H1 (cell line): ENCODE measurements around the gene NEK10. TPM values are rescaled to one million over a fixed set of nuclear protein-coding genes. Genes with fewer than 3 reads are reported as not detected.

Experiments
- CTCF ChIA-PET: fragments of 300-600 bp; sonication (Branson Sonifier 250); formaldehyde crosslinking; loops from one replicate; lab custom pipeline; 2021; ENCODE audit not compliant: partially characterized antibody; lab: Charles Lee
- POLR2A ChIA-PET: fragments of 300-600 bp; sonication (Branson Sonifier 250); formaldehyde crosslinking; loops from one replicate; lab custom pipeline; 2021; ENCODE audit warnings: inconsistent platforms; ENCODE audit not compliant: partially characterized antibody; lab: Charles Lee
- DNase-seq, 2 experiments: peaks; one replicate each; pipeline versions ENCODE4 v3.0.0 to v3.0.0-alpha.2; 2010 to 2022; ENCODE audit warnings: low spot score in 2 of 2, low read depth in 1 of 2, mixed read lengths in 1 of 2
- FAIRE-seq: peaks from 2 replicates; lab custom pipeline; 2011; peaks lifted over from hg19 to GRCh38; lab: Jason Lieb, UNC
- H2AFZ ChIP-seq: 2 replicates; pipeline ENCODE4 v1.8.1; 2012; ENCODE audit warnings: low read length, inconsistent platforms
- H2AK5ac ChIP-seq: 2 replicates; pipeline ENCODE4 v1.6.1; 2013; ENCODE audit warnings: low read depth, low read length
- H2BK120ac ChIP-seq: replicated peaks from 2 replicates; pipeline ENCODE3; 2013; ENCODE audit warnings: low read depth, low read length, inconsistent platforms
- H2BK12ac ChIP-seq: 2 replicates; pipeline ENCODE4 v1.6.1; 2013; ENCODE audit warnings: low read depth, low read length
- H2BK15ac ChIP-seq: 2 replicates; pipeline ENCODE4 v1.6.1; 2013; ENCODE audit warnings: low read length
- H2BK20ac ChIP-seq: 2 replicates; pipeline ENCODE4 v1.6.1; 2013; ENCODE audit warnings: low read length
- H2BK5ac ChIP-seq: 2 replicates; pipeline ENCODE4 v1.6.1; 2013; ENCODE audit warnings: low read depth, low read length
- H3K14ac ChIP-seq: 2 replicates; pipeline ENCODE4 v1.6.1; 2013; ENCODE audit warnings: inconsistent platforms; ENCODE audit not compliant: insufficient read length
- H3K18ac ChIP-seq: 2 replicates; pipeline ENCODE4 v1.6.1; 2013; ENCODE audit warnings: low read length; ENCODE audit errors: extremely low read depth
- H3K23ac ChIP-seq: 2 replicates; pipeline ENCODE4 v1.6.1; 2013; ENCODE audit warnings: inconsistent platforms; ENCODE audit not compliant: insufficient read length
- H3K23me2 ChIP-seq: 2 replicates; pipeline ENCODE4 v1.6.1; 2013; ENCODE audit warnings: low read depth, low read length
- H3K27ac ChIP-seq: 2 replicates; pipeline ENCODE4 v1.6.1; 2011; ENCODE audit warnings: low read depth, low read length, inconsistent platforms
- H3K27me3 ChIP-seq, 4 experiments: replicated peaks in 1 of 4; 1 replicate in 1 of 4; 2 replicates in 3 of 4; pipeline versions ENCODE4 v1.6.1 to v1.8.1; 2011 to 2013; ENCODE audit warnings: low read length in 3 of 4, mild to moderate bottlenecking in 3 of 4, inconsistent platforms in 2 of 4, mixed read lengths in 2 of 4, moderate library complexity in 1 of 4; ENCODE audit not compliant: control insufficient read depth in 3 of 4, insufficient read depth in 3 of 4; ENCODE audit errors: extremely low read depth in 1 of 4
- H3K36me3 ChIP-seq, 4 experiments: 2 replicates each; pipeline versions ENCODE4 v1.6.1 to v1.8.1; 2011 to 2013; ENCODE audit warnings: mild to moderate bottlenecking in 4 of 4, low read length in 3 of 4, moderate library complexity in 2 of 4, control low read depth in 1 of 4, inconsistent platforms in 1 of 4; ENCODE audit not compliant: insufficient read depth in 4 of 4, control insufficient read depth in 2 of 4
- H3K4ac ChIP-seq: replicated peaks from 2 replicates; pipeline ENCODE3; 2013; ENCODE audit warnings: low read length, low read depth, mixed read lengths, inconsistent platforms; ENCODE audit not compliant: insufficient read length
- H3K4me1 ChIP-seq, 4 experiments: replicated peaks in 1 of 4; 1 replicate in 1 of 4; 2 replicates in 3 of 4; pipeline versions ENCODE4 v1.6.1 to v1.8.1; 2011 to 2013; ENCODE audit warnings: low read length in 3 of 4, inconsistent platforms in 2 of 4, mixed read lengths in 1 of 4; ENCODE audit not compliant: insufficient read depth in 4 of 4, control insufficient read depth in 3 of 4
- H3K4me2 ChIP-seq, 2 experiments: 2 replicates each; pipeline versions ENCODE4 v1.6.1 to v1.8.1; 2011 to 2013; ENCODE audit warnings: low read depth in 2 of 2, low read length in 2 of 2, control low read depth in 1 of 2, inconsistent platforms in 1 of 2, mild to moderate bottlenecking in 1 of 2; ENCODE audit not compliant: insufficient read depth in 1 of 2
- H3K4me3 ChIP-seq, 4 experiments: fragments of 200-600, 300-600 bp in 1 of 4; sonication (generic), shearing (Covaris generic), sonication (Bioruptor Twin) in 1 of 4; 2 replicates each; pipeline versions ENCODE4 v1.5.1 to v1.8.1; 2011 to 2016; ENCODE audit warnings: low read length in 4 of 4, low read depth in 3 of 4, control low read depth in 2 of 4, inconsistent platforms in 2 of 4, mild to moderate bottlenecking in 2 of 4, mixed read lengths in 1 of 4, moderate library complexity in 1 of 4; ENCODE audit not compliant: insufficient read depth in 2 of 4; ENCODE audit errors: extremely low read depth in 1 of 4
- H3K56ac ChIP-seq: replicated peaks from 2 replicates; pipeline ENCODE3; 2013; ENCODE audit warnings: low read depth, mild to moderate bottlenecking, mixed read lengths, low read length, inconsistent platforms; ENCODE audit not compliant: insufficient read length
- H3K79me1 ChIP-seq: 2 replicates; pipeline ENCODE4 v1.6.1; 2013; ENCODE audit warnings: low read depth, low read length, control low read depth
- H3K79me2 ChIP-seq, 2 experiments: 2 replicates each; pipeline versions ENCODE4 v1.6.1 to v1.8.1; 2012 to 2013; ENCODE audit warnings: low read length in 2 of 2, mild to moderate bottlenecking in 2 of 2, inconsistent platforms in 1 of 2; ENCODE audit not compliant: insufficient read depth in 2 of 2, control insufficient read depth in 1 of 2
- H3K9ac ChIP-seq, 4 experiments: replicated peaks in 1 of 4; 1 replicate in 1 of 4; 2 replicates in 3 of 4; pipeline versions ENCODE4 v1.6.1 to v1.8.1; 2011 to 2013; ENCODE audit warnings: low read depth in 3 of 4, low read length in 3 of 4, control low read depth in 2 of 4, mild to moderate bottlenecking in 2 of 4, moderate library complexity in 2 of 4, inconsistent platforms in 1 of 4; ENCODE audit errors: extremely low read depth in 1 of 4
- H3K9me3 ChIP-seq, 2 experiments: 2 replicates each; pipeline versions ENCODE4 v1.6.1 to v1.8.1; 2012 to 2013; ENCODE audit warnings: mild to moderate bottlenecking in 2 of 2, moderate library complexity in 2 of 2, control low read depth in 1 of 2, inconsistent platforms in 1 of 2, low read depth in 1 of 2, low read length in 1 of 2, mixed read lengths in 1 of 2; ENCODE audit not compliant: insufficient read depth in 2 of 2
- H4K20me1 ChIP-seq, 2 experiments: replicated peaks in 1 of 2; 2 replicates each; pipeline versions ENCODE3 to v1.8.1; 2011 to 2013; ENCODE audit warnings: inconsistent platforms in 2 of 2, low read length in 2 of 2, mild to moderate bottlenecking in 1 of 2; ENCODE audit not compliant: insufficient read depth in 2 of 2, control insufficient read depth in 1 of 2
- H4K5ac ChIP-seq: 2 replicates; pipeline ENCODE4 v1.6.1; 2013; ENCODE audit warnings: low read length, low read depth, mixed read lengths, inconsistent platforms; ENCODE audit not compliant: insufficient read length
- H4K8ac ChIP-seq: 2 replicates; pipeline ENCODE4 v1.8.0; 2013; ENCODE audit warnings: mild to moderate bottlenecking, moderate library complexity, low read length, inconsistent platforms; ENCODE audit not compliant: insufficient read depth; ENCODE audit errors: extremely low read depth
- H4K91ac ChIP-seq: replicated peaks from 2 replicates; pipeline ENCODE3; 2013; ENCODE audit warnings: low read length, mixed read lengths, inconsistent platforms; ENCODE audit not compliant: insufficient read length
- BACH1 ChIP-seq: IDR thresholded peaks from 2 replicates; pipeline ENCODE4 v1.6.1; 2012; ENCODE audit warnings: low read length, improper control_type of control experiment
- EP300 ChIP-seq, 2 experiments: IDR thresholded peaks; 1 replicate in 1 of 2; 2 replicates in 1 of 2; pipeline ENCODE4 v1.6.1; 2011 to 2012; ENCODE audit warnings: low read depth in 2 of 2, low read length in 2 of 2, mild to moderate bottlenecking in 2 of 2, borderline replicate concordance in 1 of 2, inconsistent platforms in 1 of 2, moderate library complexity in 1 of 2
- KDM4A ChIP-seq: IDR thresholded peaks from one replicate; pipeline ENCODE4 v1.7.1; 2012; ENCODE audit warnings: low read depth, mild to moderate bottlenecking, moderate library complexity, low read length, inconsistent platforms; ENCODE audit not compliant: severe bottlenecking
- NANOG ChIP-seq: IDR thresholded peaks from 2 replicates; pipeline ENCODE4 v1.6.1; 2011; ENCODE audit warnings: low read length, low read depth, mild to moderate bottlenecking, inconsistent platforms; ENCODE audit not compliant: insufficient read depth, poor library complexity, severe bottlenecking
- POLR2A ChIP-seq, 2 experiments: IDR thresholded peaks; 1 replicate in 1 of 2; 2 replicates in 1 of 2; pipeline ENCODE4 v1.6.1; 2011; ENCODE audit warnings: low read depth in 2 of 2, low read length in 2 of 2, mild to moderate bottlenecking in 2 of 2; ENCODE audit errors: control extremely low read depth in 1 of 2
- POU5F1 ChIP-seq: IDR thresholded peaks from 2 replicates; pipeline ENCODE4 v1.6.1; 2011; ENCODE audit warnings: low read depth, mild to moderate bottlenecking, low read length, moderate library complexity
- RBBP5 ChIP-seq: IDR thresholded peaks from 2 replicates; pipeline ENCODE4 v1.7.1; 2012; ENCODE audit warnings: low read depth, mild to moderate bottlenecking, inconsistent platforms, low read length, moderate library complexity, borderline replicate concordance
- SIRT6 ChIP-seq: IDR thresholded peaks from one replicate; pipeline ENCODE4 v1.7.1; 2012; ENCODE audit warnings: low read length, inconsistent platforms
- SP4 ChIP-seq: IDR thresholded peaks from 2 replicates; pipeline ENCODE4 v1.6.1; 2012; ENCODE audit warnings: low read length, inconsistent platforms
- SUZ12 ChIP-seq: fragments of 200-600 bp; sonication (generic); IDR thresholded peaks from 2 replicates; pipeline ENCODE4 v1.6.1; 2012; ENCODE audit warnings: mild to moderate bottlenecking, inconsistent platforms, low read length, moderate library complexity, mixed read lengths
- whole genome bisulfite sequencing, 2 experiments: shearing (Covaris generic) in 1 of 2; methylation state at CpG; one replicate each; pipeline versions ENCODE4 v1.1.6 to v1.1.7; 2013 to 2015; ENCODE audit warnings: low lambda C conversion rate in 2 of 2, mixed read lengths in 2 of 2, inconsistent platforms in 1 of 2, low coverage in 1 of 2, missing lambda C conversion rate in 1 of 2; ENCODE audit not compliant: insufficient replicate concordance in 2 of 2, insufficient coverage in 1 of 2, insufficient read length in 1 of 2; ENCODE audit errors: extremely low coverage in 1 of 2, missing lambda C conversion rate in 1 of 2; 5-methylcytosine and 5-hydroxymethylcytosine counted together
- polyA plus RNA-seq, 7 experiments: library from polyadenylated mRNA; depleted of rRNA in 3 of 7; stranded (reverse) in 5 of 7; unstranded in 2 of 7; fragments of >200 nt in 5 of 7; fragments of 200-250 nt in 2 of 7; gene quantifications; 1 replicate in 5 of 7; 2 replicates in 1 of 7; 4 replicates in 1 of 7; pipeline versions ENCODE4 v1.2.1 to v1.2.3, GENCODE V29; 2011 to 2013; ENCODE audit warnings: missing spikeins in 2 of 7, mixed read lengths in 2 of 7
- total RNA-seq: library from RNA; stranded (reverse); fragmentation: NEBNext Ultra II Directional; extraction: Animal tissue kit (Norgen Biotek cat#: 25700); gene quantifications from 2 replicates; pipeline ENCODE4 v1.2.1, GENCODE V29; 2021
- TF ChIP-seq, protein P1 (sequence below): IDR thresholded peaks from 2 replicates; pipeline ENCODE4 v1.6.1; 2011; ENCODE audit warnings: low read length, improper control_type of control experiment
- TF ChIP-seq, protein P2 (sequence below): IDR thresholded peaks from 2 replicates; pipeline ENCODE4 v1.6.1; 2012; ENCODE audit warnings: low read length, inconsistent platforms

The NEK10 gene
- total and polyA plus RNA-seq, 2 of the 8 experiments (the other 6 are each of a cell fraction or from before 2014, with no cell fraction given), result 0.18 to 0.50 TPM

DNA sequence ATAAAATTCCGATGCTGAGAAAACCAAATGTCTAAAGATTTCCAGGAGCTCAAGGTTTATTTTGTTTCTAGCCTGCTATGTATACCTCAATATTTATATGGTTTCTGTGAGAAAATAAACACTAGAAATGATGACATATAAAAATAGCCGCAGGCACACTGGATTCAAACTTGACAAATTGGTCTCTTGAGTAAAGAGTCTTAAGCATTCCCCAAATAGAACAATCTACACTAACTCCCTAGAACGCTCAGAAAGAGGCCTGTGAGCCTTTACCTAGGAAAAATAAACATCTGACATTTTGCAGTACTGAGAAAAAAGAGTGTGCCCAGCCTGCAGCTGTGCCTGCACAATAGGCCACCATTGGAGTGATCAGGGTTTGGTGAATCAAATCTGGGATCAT, 75.2 kb downstream of the NEK10 start:
- no peak overlapping the region for H2BK5ac ChIP-seq
- H3K4ac ChIP-seq, result no peak overlapping the region
- H3K79me2 ChIP-seq, result no peaks in the 10 kb centered on the region
- DNase-seq (no peak), FAIRE-seq (no peak)
- POLR2A ChIA-PET, result no interaction called here
- no peak overlapping the region for H4K91ac ChIP-seq
- no peak overlapping the region for H3K14ac ChIP-seq
- peaks cover 0 to 2% of the 10 kb centered on the region in 2 experiments; a peak in 1 of 4 replicates for H3K9me3 ChIP-seq
- no peak overlapping the region for H3K56ac ChIP-seq
- CTCF ChIA-PET, result interaction anchor here (1.0 to 3.6 kb wide), 3 partner anchors 11 to 65 kb away, joined by 3 to 9 read pairs (median 3); no protein-coding TSS in a partner anchor
- peak overlapping the region; percentile 48 for H2AFZ ChIP-seq
- no peaks in the 10 kb centered on the region for H3K36me3 ChIP-seq
- H3K23me2 ChIP-seq, result no peaks in the 10 kb centered on the region
- no peak overlapping the region for H3K4me2 ChIP-seq
- no peak overlapping the region for H3K4me3 ChIP-seq
- no peak overlapping the region for H2BK20ac ChIP-seq
- WGBS, 2 experiments, result 91% methylated on average over 3 of the region's 3 CpGs; no CpG with 5 or more reads in 1 of the 2 experiments
- no peak overlapping the region for H3K9ac ChIP-seq
- H3K27me3 ChIP-seq, result no peaks in the 10 kb centered on the region
- no peak overlapping the region for H2BK12ac ChIP-seq
- H3K27ac ChIP-seq, result no peak overlapping the region
- H4K20me1 ChIP-seq, result no peaks in the 10 kb centered on the region
- H3K79me1 ChIP-seq, result no peaks in the 10 kb centered on the region
- H3K23ac ChIP-seq, result no peak overlapping the region
- no peak overlapping the region for H2BK15ac ChIP-seq
- H4K8ac ChIP-seq, result no peak overlapping the region
- no peaks in the 10 kb centered on the region for H3K4me1 ChIP-seq
- no peak overlapping the region for H2AK5ac ChIP-seq
- H4K5ac ChIP-seq, result no peak overlapping the region
- H3K18ac ChIP-seq, result no peak overlapping the region
- H2BK120ac ChIP-seq, result no peak overlapping the region
- no peak for TF ChIP-seq EP300 (IDR thresholded peaks at IDR 0.05; ENCODE audit: borderline replicate concordance in 1 of 2, low read depth in 2 of 2, low read length in 2 of 2)
- no peak for TF ChIP-seq BACH1
- no peak for TF ChIP-seq POLR2A (IDR thresholded peaks at IDR 0.05; ENCODE audit: control extremely low read depth in 1 of 2, low read depth in 2 of 2, low read length in 2 of 2)
- TF ChIP-seq POU5F1, result no peak
- no peak for TF ChIP-seq NANOG
- TF ChIP-seq SUZ12, result no peak
- TF ChIP-seq, protein P1, sequence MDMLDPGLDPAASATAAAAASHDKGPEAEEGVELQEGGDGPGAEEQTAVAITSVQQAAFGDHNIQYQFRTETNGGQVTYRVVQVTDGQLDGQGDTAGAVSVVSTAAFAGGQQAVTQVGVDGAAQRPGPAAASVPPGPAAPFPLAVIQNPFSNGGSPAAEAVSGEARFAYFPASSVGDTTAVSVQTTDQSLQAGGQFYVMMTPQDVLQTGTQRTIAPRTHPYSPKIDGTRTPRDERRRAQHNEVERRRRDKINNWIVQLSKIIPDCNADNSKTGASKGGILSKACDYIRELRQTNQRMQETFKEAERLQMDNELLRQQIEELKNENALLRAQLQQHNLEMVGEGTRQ, result no peak
- no peak for TF ChIP-seq SP4
- TF ChIP-seq RBBP5, result no peak
- no peak for TF ChIP-seq KDM4A
- TF ChIP-seq, protein P2, sequence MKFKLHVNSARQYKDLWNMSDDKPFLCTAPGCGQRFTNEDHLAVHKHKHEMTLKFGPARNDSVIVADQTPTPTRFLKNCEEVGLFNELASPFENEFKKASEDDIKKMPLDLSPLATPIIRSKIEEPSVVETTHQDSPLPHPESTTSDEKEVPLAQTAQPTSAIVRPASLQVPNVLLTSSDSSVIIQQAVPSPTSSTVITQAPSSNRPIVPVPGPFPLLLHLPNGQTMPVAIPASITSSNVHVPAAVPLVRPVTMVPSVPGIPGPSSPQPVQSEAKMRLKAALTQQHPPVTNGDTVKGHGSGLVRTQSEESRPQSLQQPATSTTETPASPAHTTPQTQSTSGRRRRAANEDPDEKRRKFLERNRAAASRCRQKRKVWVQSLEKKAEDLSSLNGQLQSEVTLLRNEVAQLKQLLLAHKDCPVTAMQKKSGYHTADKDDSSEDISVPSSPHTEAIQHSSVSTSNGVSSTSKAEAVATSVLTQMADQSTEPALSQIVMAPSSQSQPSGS, result no peak
- TF ChIP-seq SIRT6, result no peak
